B cell (primary cell): ENCODE data around the gene SKIDA1. TPM values are rescaled to one million over a fixed set of nuclear protein-coding genes. Genes with fewer than 3 reads are reported as not detected.

Experiments
- ATAC-seq: fragments of 200-7000 bp; cut with Tn5 transposase; one replicate; pipeline ENCODE4 v1.10.0; 2021; ENCODE audit warnings: low read depth, mild to moderate bottlenecking, moderate number of reproducible peaks, moderate library complexity
- CTCF ChIA-PET: fragments of 350-600 bp; sonication (Branson Sonifier 250); formaldehyde crosslinking; loops from one replicate; lab custom pipeline; 2021; ENCODE audit warnings: antibody characterized with exemption, inconsistent platforms; lab: Charles Lee
- POLR2A ChIA-PET: fragments of 350-600 bp; sonication (Branson Sonifier 250); formaldehyde crosslinking; loops from one replicate; lab custom pipeline; 2021; ENCODE audit warnings: antibody characterized with exemption; lab: Charles Lee
- DNase-seq: peaks from one replicate; pipeline ENCODE4 v3.0.0; 2013
- H2AFZ ChIP-seq: 2 replicates; pipeline ENCODE4 v1.6.1; 2012; ENCODE audit warnings: mild to moderate bottlenecking, low read depth, low read length; ENCODE audit not compliant: insufficient read depth, poor library complexity, severe bottlenecking
- H3K27ac ChIP-seq, 2 donors: 1 replicate in 1 of 2; 2 replicates in 1 of 2; pipeline ENCODE4 v1.5.1; 2012 to 2013; ENCODE audit warnings: low read length in 2 of 2, mild to moderate bottlenecking in 2 of 2, moderate library complexity in 1 of 2
- H3K27me3 ChIP-seq, 4 experiments: fragments of 200-600 bp in 1 of 4; sonication (generic) in 1 of 4; replicated peaks in 1 of 4; 1 replicate in 2 of 4; 2 replicates in 2 of 4; pipeline versions ENCODE4 v1.6.1 to v1.7.0; 2013 to 2016; ENCODE audit warnings: low read length in 3 of 4, mild to moderate bottlenecking in 2 of 4, mixed read lengths in 1 of 4, moderate library complexity in 1 of 4; ENCODE audit not compliant: insufficient read depth in 4 of 4, control insufficient read depth in 3 of 4; ENCODE audit errors: control extremely low read depth in 1 of 4
- H3K36me3 ChIP-seq, 2 experiments: replicated peaks in 1 of 2; 1 replicate in 1 of 2; 2 replicates in 1 of 2; pipeline versions ENCODE4 v1.6.1 to v1.7.1; 2013; ENCODE audit warnings: low read length in 1 of 2; ENCODE audit not compliant: insufficient read depth in 2 of 2, control insufficient read depth in 1 of 2; ENCODE audit errors: control extremely low read depth in 1 of 2, extremely low read depth in 1 of 2
- H3K4me1 ChIP-seq, 2 donors: fragments of 200-600 bp in 1 of 2; sonication (generic) in 1 of 2; 1 replicate in 1 of 2; 2 replicates in 1 of 2; pipeline versions ENCODE4 v1.5.1 to v1.6.1; 2013 to 2017; ENCODE audit warnings: low read length in 2 of 2; ENCODE audit not compliant: control insufficient read depth in 2 of 2, insufficient read depth in 2 of 2
- H3K4me2 ChIP-seq: replicated peaks from 2 replicates; pipeline ENCODE3; 2012; ENCODE audit warnings: mild to moderate bottlenecking, low read depth, low read length; ENCODE audit not compliant: poor library complexity, severe bottlenecking
- H3K4me3 ChIP-seq, 5 experiments: fragments of 200-600 bp in 1 of 5; sonication (generic) in 1 of 5; 1 replicate in 3 of 5; 2 replicates in 2 of 5; pipeline versions ENCODE4 v1.5.1 to v1.7.0; 2011 to 2016; ENCODE audit warnings: low read length in 4 of 5, mild to moderate bottlenecking in 4 of 5, low read depth in 2 of 5, control low read depth in 1 of 5, moderate library complexity in 1 of 5; ENCODE audit not compliant: insufficient read depth in 1 of 5; ENCODE audit errors: control extremely low read depth in 1 of 5, extremely low read depth in 1 of 5
- H3K79me2 ChIP-seq: fragments of 200-600 bp; sonication (generic); one replicate; pipeline ENCODE4 v1.6.0; 2016; ENCODE audit warnings: low read length; ENCODE audit not compliant: control insufficient read depth, insufficient read depth
- H3K9ac ChIP-seq: fragments of 200-600 bp; sonication (generic); 2 replicates; pipeline ENCODE4 v1.6.1; 2017; ENCODE audit warnings: mild to moderate bottlenecking, low read length, moderate library complexity
- H3K9me3 ChIP-seq, 3 donors: one replicate each; pipeline versions ENCODE4 v1.6.1 to v1.7.1; 2013; ENCODE audit warnings: low read length in 2 of 3; ENCODE audit not compliant: control insufficient read depth in 2 of 3, insufficient read depth in 1 of 3; ENCODE audit errors: control extremely low read depth in 1 of 3
- H4K20me1 ChIP-seq: 2 replicates; pipeline ENCODE4 v1.6.0; 2012; ENCODE audit warnings: mild to moderate bottlenecking, low read length; ENCODE audit not compliant: insufficient read depth, control insufficient read depth, poor library complexity, severe bottlenecking
- H3K27ac Mint-ChIP-seq: one replicate; pipeline ENCODE4 v1.8.0; 2021; ENCODE audit warnings: mixed read lengths
- H3K27me3 Mint-ChIP-seq: one replicate; pipeline ENCODE4 v1.8.0; 2021; ENCODE audit warnings: mixed read lengths
- H3K4me1 Mint-ChIP-seq: one replicate; pipeline ENCODE4 v1.8.0; 2021; ENCODE audit warnings: mixed read lengths
- H3K4me3 Mint-ChIP-seq: one replicate; pipeline ENCODE4 v1.8.0; 2021; ENCODE audit warnings: mixed read lengths
- H3K9me3 Mint-ChIP-seq: one replicate; pipeline ENCODE4 v1.8.0; 2022; ENCODE audit warnings: mixed read lengths; ENCODE audit not compliant: insufficient read depth
- CTCF ChIP-seq: fragments of 200-600 bp; IDR thresholded peaks from one replicate; pipeline ENCODE4 v1.8.0; 2022; ENCODE audit warnings: antibody characterized with exemption, mild to moderate bottlenecking
- EZH2 ChIP-seq: IDR thresholded peaks from 2 replicates; pipeline ENCODE4 v1.6.1; 2012; ENCODE audit warnings: borderline replicate concordance, low read depth, mild to moderate bottlenecking, moderate library complexity, low read length; ENCODE audit not compliant: insufficient read depth, poor library complexity, severe bottlenecking
- WGBS: methylation state at CpG from one replicate; pipeline ENCODE4 v1.1.5; 2013; ENCODE audit warnings: missing lambda C conversion rate; ENCODE audit not compliant: insufficient coverage; 5-methylcytosine and 5-hydroxymethylcytosine counted together
- intact Hi-C: fragments of 100-400 bp; cut with micrococcal nuclease; formaldehyde crosslinking; loops from one replicate; pipeline ENCODE4 v1.10.0; 2022
- polyA plus RNA-seq: library from polyadenylated mRNA; depleted of rRNA; stranded (reverse); fragments of >200 nt; gene quantifications from 2 replicates; pipeline ENCODE4 v1.2.3, GENCODE V29; 2012
- small RNA-seq: library from RNA; depleted of rRNA; stranded (forward); fragments of <200 nt; gene quantifications from one replicate; pipeline ENCODE3, GENCODE V24; 2012; ENCODE audit warnings: low replicate concordance, low read depth; ENCODE audit not compliant: insufficient read length
- total RNA-seq, 2 donors: library from RNA; stranded (reverse); fragments of 120-200 nt in 1 of 2; gene quantifications; 1 replicate in 1 of 2; 2 replicates in 1 of 2; pipeline versions ENCODE4 v1.2.3 to v1.2.4, GENCODE V29; 2013 to 2022

Gene SKIDA1
- total and polyA plus RNA-seq, 2 donors (not counting 1 experiment from before 2014, with no cell fraction given), result 0.06 to 0.10 TPM

- Histone ChIP-seq H3K4me2 (no peak overlapping the region), H3K36me3 (no peaks in the 10 kb centered on the region), H3K4me3 (no peak overlapping the region), H3K27ac (no peak overlapping the region), H3K27me3 (peaks cover 0 to 3% (median 0%) of the 10 kb centered on the region in 4 experiments), H3K4me1 (no peaks in the 10 kb centered on the region), H2AFZ (no peak overlapping the region), H4K20me1 (no peaks in the 10 kb centered on the region), H3K79me2 (no peaks in the 10 kb centered on the region), H3K9me3 (peaks cover 0 to 3% (median 0%) of the 10 kb centered on the region in 3 donors), H3K9ac (no peak overlapping the region)
- POLR2A ChIA-PET, result no interaction called here
- Mint-ChIP-seq H3K4me3 (no peak overlapping the region), H3K9me3 (no peaks in the 10 kb centered on the region), H3K27ac (no peak overlapping the region), H3K4me1 (no peaks in the 10 kb centered on the region), H3K27me3 (peaks cover 2% of the 10 kb centered on the region)
- 92% methylated on average over 3 of the region's 7 CpGs for WGBS
- no peak for ATAC-seq
- intact Hi-C loops, result no loop called here
- TF ChIP-seq EZH2, result no peak
- TF ChIP-seq CTCF, result no peak
- CTCF ChIA-PET, result no interaction called here
- no peak for DNase-seq
Observed at GRCh38 chr10:21464134-21464533, 61.3 kb downstream of the SKIDA1 start.

Small RNA genes lying within 50 kb of the gene (small RNA-seq; reads per million reads assigned to genes)
- gene MIR1915, result not detected
- not detected for gene RF00019
- not detected for gene RNU6-306P

Other genes starting within 250 kb of the SKIDA1 start
- gene MLLT10, start 8.6 kb upstream of the SKIDA1 start, total RNA-seq, result 66.5 and 70.5 TPM in 2 replicates
- 21.7 and 23.7 TPM in 2 replicates for gene MLLT10, start 8.6 kb upstream of the SKIDA1 start, polyA plus RNA-seq